HFFc6 (cell line): ENCODE measurements around the gene STAMBP. TPM values are rescaled to one million over a fixed set of nuclear protein-coding genes. Genes with fewer than 3 reads are reported as not detected.
"Not testable (repeated sequence)": the region's sequence is repeated elsewhere in the genome, so short reads cannot be mapped to it uniquely, and the experiment has no call there.

Experiments
- DNase-seq: peaks from one replicate; pipeline ENCODE4 v3.0.0-alpha.2; 2018
- H3K27ac Mint-ChIP-seq: 2 replicates; pipeline ENCODE4 v1.8.0; 2020; ENCODE audit warnings: mild to moderate bottlenecking, mixed read lengths
- H3K27me3 Mint-ChIP-seq: 2 replicates; pipeline ENCODE4 v1.8.0; 2021; ENCODE audit warnings: mild to moderate bottlenecking, moderate library complexity, mixed read lengths; ENCODE audit not compliant: insufficient read depth
- H3K36me3 Mint-ChIP-seq: 2 replicates; pipeline ENCODE4 v1.8.0; 2021; ENCODE audit warnings: low read depth, mixed read lengths
- H3K4me1 Mint-ChIP-seq: 2 replicates; pipeline ENCODE4 v1.8.0; 2020; ENCODE audit warnings: low read depth, mixed read lengths
- H3K4me3 Mint-ChIP-seq: 2 replicates; pipeline ENCODE4 v1.8.0; 2020; ENCODE audit warnings: mild to moderate bottlenecking, moderate library complexity, mixed read lengths
- H3K9me3 Mint-ChIP-seq: 2 replicates; pipeline ENCODE4 v1.8.0; 2020; ENCODE audit warnings: mild to moderate bottlenecking, mixed read lengths
- CTCF ChIP-seq: fragments of 200-600 bp; sonication (generic); IDR thresholded peaks from 2 replicates; pipeline ENCODE4 v1.5.0; 2021; ENCODE audit warnings: antibody characterized with exemption, mild to moderate bottlenecking
- total RNA-seq, 6 experiments: library from RNA; stranded (reverse); fragmentation: NEBNext Ultra II Directional; extraction: Animal tissue kit (Norgen Biotek cat#: 25700); gene quantifications; 2 replicates in 1 of 6; 3 replicates in 5 of 6; pipeline ENCODE4 v1.2.3, GENCODE V29; 2021

Gene STAMBP
- total RNA-seq, 6 experiments from 2014 or later, result 31.6 to 37.2 (median 34.5) TPM

- Mint-ChIP-seq H3K4me3 (no peak overlapping the region), H3K9me3 (no peaks in the 10 kb centered on the region), H3K27me3 (peaks cover 29% of the 10 kb centered on the region), H3K4me1 (peaks cover 11% of the 10 kb centered on the region), H3K36me3 (no peaks in the 10 kb centered on the region), H3K27ac (no peak overlapping the region)
- no peak for DNase-seq
- TF ChIP-seq CTCF, result no peak
Observed at GRCh38 chr2:73901143-73901542, 72.4 kb downstream of the STAMBP start.

GRCh38 chr2:73902284-73902683 lies 73.5 kb downstream of the STAMBP start:
- H3K36me3 Mint-ChIP-seq, result no peaks in the 10 kb centered on the region
- H3K4me1 Mint-ChIP-seq, result no peaks in the 10 kb centered on the region
- H3K4me3 Mint-ChIP-seq, result no peak overlapping the region
- no peak for DNase-seq
- no peak for TF ChIP-seq CTCF
- H3K27me3 Mint-ChIP-seq, result peaks cover 26% of the 10 kb centered on the region
- H3K27ac Mint-ChIP-seq, result no peak overlapping the region
- no peaks in the 10 kb centered on the region for H3K9me3 Mint-ChIP-seq

GRCh38 chr2:73903313-73903712 lies 74.6 kb downstream of the STAMBP start:
- H3K27ac Mint-ChIP-seq, result no peak overlapping the region
- no peak overlapping the region for H3K4me3 Mint-ChIP-seq
- no peaks in the 10 kb centered on the region for H3K4me1 Mint-ChIP-seq
- no peak for DNase-seq
- TF ChIP-seq CTCF, result no peak
- H3K9me3 Mint-ChIP-seq, result no peaks in the 10 kb centered on the region
- peaks cover 25% of the 10 kb centered on the region for H3K27me3 Mint-ChIP-seq
- no peaks in the 10 kb centered on the region for H3K36me3 Mint-ChIP-seq

- H3K27ac Mint-ChIP-seq, H3K4me3 Mint-ChIP-seq, H3K4me1 Mint-ChIP-seq: not testable (repeated sequence)
Observed at GRCh38 chr2:73903949-73904613, 75.3 kb downstream of the STAMBP start.

GRCh38 chr2:73904952-73905351 lies 76.2 kb downstream of the STAMBP start:
- Mint-ChIP-seq H3K27ac (no peak overlapping the region), H3K27me3 (peaks cover 24% of the 10 kb centered on the region), H3K36me3 (no peaks in the 10 kb centered on the region), H3K4me3 (no peak overlapping the region), H3K4me1 (no peaks in the 10 kb centered on the region), H3K9me3 (no peaks in the 10 kb centered on the region)
- TF ChIP-seq CTCF, result no peak
- no peak for DNase-seq

More at GRCh38 chr2:73903949-73904613, 75.3 kb downstream of the STAMBP start:
- DNase-seq, H3K36me3 Mint-ChIP-seq, H3K9me3 Mint-ChIP-seq: not testable (repeated sequence)
- peaks cover 28% of the 10 kb centered on the region for H3K27me3 Mint-ChIP-seq

GRCh38 chr2:73906847-73907505 lies 78.2 kb downstream of the STAMBP start:
- no peaks in the 10 kb centered on the region for H3K4me1 Mint-ChIP-seq
- H3K36me3 Mint-ChIP-seq, result no peaks in the 10 kb centered on the region
- H3K27me3 Mint-ChIP-seq, result peaks cover 21% of the 10 kb centered on the region
- no peak overlapping the region for H3K4me3 Mint-ChIP-seq
- no peaks in the 10 kb centered on the region for H3K9me3 Mint-ChIP-seq
- no peak for TF ChIP-seq CTCF
- no peak overlapping the region for H3K27ac Mint-ChIP-seq
- no peak for DNase-seq
